Measurements from ENCODE around the gene SOX6. TPM values are rescaled to one million over a fixed set of nuclear protein-coding genes. Genes with fewer than 3 reads are reported as not detected.

Gene SOX6
- total and polyA plus RNA-seq, 2 donors (not counting 1 experiment from before 2014, with no cell fraction given), result 3.0 to 5.1 TPM

GRCh38 chr11:16185042-16185441, 171.3 kb downstream of the SOX6 start:
- no peak overlapping the region for H2AFZ ChIP-seq (ENCODE audit: low read length)
- H3K27ac ChIP-seq (ENCODE audit: insufficient read depth, low read length), result no peak overlapping the region
- H3K9me3 ChIP-seq (ENCODE audit: control insufficient read depth, insufficient read depth, low read depth, low read length), result no peaks in the 10 kb centered on the region
- peaks cover 9% of the 10 kb centered on the region for H3K4me1 ChIP-seq (ENCODE audit: control insufficient read depth, extremely low read depth, insufficient read depth, low read length)
- H3K27me3 ChIP-seq (ENCODE audit: control insufficient read depth, insufficient read depth, low read length), result no peaks in the 10 kb centered on the region
- H3K4me3 ChIP-seq (replicated peaks in 1 of 4; ENCODE audit: control extremely low read depth in 1 of 4, insufficient read depth in 1 of 4, low read depth in 3 of 4, low read length in 4 of 4), result no peak overlapping the region
- no peaks in the 10 kb centered on the region for H3K36me3 ChIP-seq (ENCODE audit: control insufficient read depth, insufficient read depth, low read length)
- no peaks in the 10 kb centered on the region for H4K20me1 ChIP-seq (ENCODE audit: control insufficient read depth, extremely low read depth, insufficient read depth, low read length)
- H3K9ac ChIP-seq (ENCODE audit: insufficient read depth, low read length), result no peak overlapping the region
- TF ChIP-seq, protein P1, sequence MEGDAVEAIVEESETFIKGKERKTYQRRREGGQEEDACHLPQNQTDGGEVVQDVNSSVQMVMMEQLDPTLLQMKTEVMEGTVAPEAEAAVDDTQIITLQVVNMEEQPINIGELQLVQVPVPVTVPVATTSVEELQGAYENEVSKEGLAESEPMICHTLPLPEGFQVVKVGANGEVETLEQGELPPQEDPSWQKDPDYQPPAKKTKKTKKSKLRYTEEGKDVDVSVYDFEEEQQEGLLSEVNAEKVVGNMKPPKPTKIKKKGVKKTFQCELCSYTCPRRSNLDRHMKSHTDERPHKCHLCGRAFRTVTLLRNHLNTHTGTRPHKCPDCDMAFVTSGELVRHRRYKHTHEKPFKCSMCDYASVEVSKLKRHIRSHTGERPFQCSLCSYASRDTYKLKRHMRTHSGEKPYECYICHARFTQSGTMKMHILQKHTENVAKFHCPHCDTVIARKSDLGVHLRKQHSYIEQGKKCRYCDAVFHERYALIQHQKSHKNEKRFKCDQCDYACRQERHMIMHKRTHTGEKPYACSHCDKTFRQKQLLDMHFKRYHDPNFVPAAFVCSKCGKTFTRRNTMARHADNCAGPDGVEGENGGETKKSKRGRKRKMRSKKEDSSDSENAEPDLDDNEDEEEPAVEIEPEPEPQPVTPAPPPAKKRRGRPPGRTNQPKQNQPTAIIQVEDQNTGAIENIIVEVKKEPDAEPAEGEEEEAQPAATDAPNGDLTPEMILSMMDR (conservative IDR thresholded peaks at IDR 0.05 in 1 of 2, IDR thresholded peaks at IDR 0.05 in 1 of 2; ENCODE audit: low read depth in 1 of 2, low read length in 2 of 2), result no peak
- TF ChIP-seq EZH2 (IDR thresholded peaks at IDR 0.05; ENCODE audit: low read length, missing control alignments), result no peak
- H3K4me2 ChIP-seq (ENCODE audit: extremely low read depth, insufficient read depth, low read length), result no peak overlapping the region
- H3K79me2 ChIP-seq (ENCODE audit: control insufficient read depth, insufficient read depth, low read length), result no peaks in the 10 kb centered on the region
- DNase-seq (ENCODE audit: low read depth in 2 of 2), result no peak

DNA sequence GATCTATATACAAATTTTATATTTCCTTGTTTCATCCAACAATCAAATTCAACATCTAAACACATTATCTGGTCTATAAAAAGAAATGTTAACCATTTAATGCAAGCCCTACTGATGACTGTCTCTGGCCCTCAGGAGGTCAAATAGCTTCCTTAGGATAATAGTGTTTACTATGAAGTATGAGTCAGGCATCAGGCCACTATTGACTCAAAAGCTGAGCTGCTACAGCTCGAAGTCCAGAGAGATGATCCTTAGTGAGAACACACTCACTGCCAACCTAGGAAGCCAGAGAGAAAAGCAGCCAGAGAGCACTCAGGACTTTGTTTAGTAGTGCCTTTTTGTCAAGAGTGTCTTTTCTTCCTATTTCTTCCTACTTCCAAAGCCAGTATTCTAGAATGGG, 171.8 kb downstream of the SOX6 start:
- no peak overlapping the region for H3K27ac ChIP-seq (ENCODE audit: insufficient read depth, low read length)
- H3K4me2 ChIP-seq (ENCODE audit: extremely low read depth, insufficient read depth, low read length), result no peak overlapping the region
- H3K79me2 ChIP-seq (ENCODE audit: control insufficient read depth, insufficient read depth, low read length), result no peaks in the 10 kb centered on the region
- H3K4me1 ChIP-seq (ENCODE audit: control insufficient read depth, extremely low read depth, insufficient read depth, low read length), result peaks cover 9% of the 10 kb centered on the region
- H2AFZ ChIP-seq (ENCODE audit: low read length), result no peak overlapping the region
- H3K27me3 ChIP-seq (ENCODE audit: control insufficient read depth, insufficient read depth, low read length), result no peaks in the 10 kb centered on the region
- no peaks in the 10 kb centered on the region for H3K9me3 ChIP-seq (ENCODE audit: control insufficient read depth, insufficient read depth, low read depth, low read length)
- no peak overlapping the region for H3K4me3 ChIP-seq (replicated peaks in 1 of 4; ENCODE audit: control extremely low read depth in 1 of 4, insufficient read depth in 1 of 4, low read depth in 3 of 4, low read length in 4 of 4)
- no peaks in the 10 kb centered on the region for H3K36me3 ChIP-seq (ENCODE audit: control insufficient read depth, insufficient read depth, low read length)
- H4K20me1 ChIP-seq (ENCODE audit: control insufficient read depth, extremely low read depth, insufficient read depth, low read length), result no peaks in the 10 kb centered on the region
- no peak for TF ChIP-seq EZH2 (IDR thresholded peaks at IDR 0.05; ENCODE audit: low read length, missing control alignments)
- TF ChIP-seq, protein P1 (conservative IDR thresholded peaks at IDR 0.05 in 1 of 2, IDR thresholded peaks at IDR 0.05 in 1 of 2; ENCODE audit: low read depth in 1 of 2, low read length in 2 of 2), result no peak
- H3K9ac ChIP-seq (ENCODE audit: insufficient read depth, low read length), result no peak overlapping the region
- peak; percentile 79 to 81 for DNase-seq (ENCODE audit: low read depth in 2 of 2)

DNA sequence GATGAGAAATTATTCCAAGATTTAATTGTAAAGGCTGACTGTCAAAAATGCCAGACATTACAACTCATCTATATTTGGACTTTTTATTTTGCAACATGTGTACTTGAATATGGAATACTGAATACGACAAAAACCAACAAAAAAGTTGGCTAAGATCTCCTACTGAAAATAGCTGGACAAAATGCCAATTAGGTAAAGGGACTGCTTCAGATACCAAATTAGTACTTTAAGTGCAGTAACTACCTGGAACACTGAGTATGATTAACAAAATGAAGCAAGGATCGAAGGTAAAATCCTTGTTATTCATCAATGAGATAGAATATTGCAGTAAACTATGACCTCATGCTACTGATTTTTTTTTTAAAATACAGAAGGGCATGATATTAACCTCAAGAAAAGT, 173.8 kb downstream of the SOX6 start:
- no peak overlapping the region for H3K4me3 ChIP-seq (replicated peaks in 1 of 4; ENCODE audit: control extremely low read depth in 1 of 4, insufficient read depth in 1 of 4, low read depth in 3 of 4, low read length in 4 of 4)
- H3K36me3 ChIP-seq (ENCODE audit: control insufficient read depth, insufficient read depth, low read length), result no peaks in the 10 kb centered on the region
- H2AFZ ChIP-seq (ENCODE audit: low read length), result no peak overlapping the region
- no peak overlapping the region for H3K9ac ChIP-seq (ENCODE audit: insufficient read depth, low read length)
- H3K79me2 ChIP-seq (ENCODE audit: control insufficient read depth, insufficient read depth, low read length), result no peaks in the 10 kb centered on the region
- no peak overlapping the region for H3K4me2 ChIP-seq (ENCODE audit: extremely low read depth, insufficient read depth, low read length)
- H3K9me3 ChIP-seq (ENCODE audit: control insufficient read depth, insufficient read depth, low read depth, low read length), result no peaks in the 10 kb centered on the region
- H3K4me1 ChIP-seq (ENCODE audit: control insufficient read depth, extremely low read depth, insufficient read depth, low read length), result peaks cover 9% of the 10 kb centered on the region
- TF ChIP-seq, protein P1 (conservative IDR thresholded peaks at IDR 0.05 in 1 of 2, IDR thresholded peaks at IDR 0.05 in 1 of 2; ENCODE audit: low read depth in 1 of 2, low read length in 2 of 2), result no peak
- no peak for TF ChIP-seq EZH2 (IDR thresholded peaks at IDR 0.05; ENCODE audit: low read length, missing control alignments)
- H3K27ac ChIP-seq (ENCODE audit: insufficient read depth, low read length), result no peak overlapping the region
- H3K27me3 ChIP-seq (ENCODE audit: control insufficient read depth, insufficient read depth, low read length), result no peaks in the 10 kb centered on the region
- DNase-seq (ENCODE audit: low read depth in 2 of 2), result no peak
- no peaks in the 10 kb centered on the region for H4K20me1 ChIP-seq (ENCODE audit: control insufficient read depth, extremely low read depth, insufficient read depth, low read length)

All from fibroblast of lung (primary cell).